Stimulated activated CD4-positive, alpha-beta T cell treated with anti-CD3 and anti-CD28 coated beads, TNF-alpha, amount 100 ng/mL, for 1 hour (primary cell): ENCODE data around the gene AMBP.

Experiments used
- DNase-seq, 3 donors: peaks; one replicate each; pipeline ENCODE4 v3.0.0-alpha.2; 2020; ENCODE audit warnings: low read depth in 3 of 3, low spot score in 1 of 3

Gene AMBP

DNA sequence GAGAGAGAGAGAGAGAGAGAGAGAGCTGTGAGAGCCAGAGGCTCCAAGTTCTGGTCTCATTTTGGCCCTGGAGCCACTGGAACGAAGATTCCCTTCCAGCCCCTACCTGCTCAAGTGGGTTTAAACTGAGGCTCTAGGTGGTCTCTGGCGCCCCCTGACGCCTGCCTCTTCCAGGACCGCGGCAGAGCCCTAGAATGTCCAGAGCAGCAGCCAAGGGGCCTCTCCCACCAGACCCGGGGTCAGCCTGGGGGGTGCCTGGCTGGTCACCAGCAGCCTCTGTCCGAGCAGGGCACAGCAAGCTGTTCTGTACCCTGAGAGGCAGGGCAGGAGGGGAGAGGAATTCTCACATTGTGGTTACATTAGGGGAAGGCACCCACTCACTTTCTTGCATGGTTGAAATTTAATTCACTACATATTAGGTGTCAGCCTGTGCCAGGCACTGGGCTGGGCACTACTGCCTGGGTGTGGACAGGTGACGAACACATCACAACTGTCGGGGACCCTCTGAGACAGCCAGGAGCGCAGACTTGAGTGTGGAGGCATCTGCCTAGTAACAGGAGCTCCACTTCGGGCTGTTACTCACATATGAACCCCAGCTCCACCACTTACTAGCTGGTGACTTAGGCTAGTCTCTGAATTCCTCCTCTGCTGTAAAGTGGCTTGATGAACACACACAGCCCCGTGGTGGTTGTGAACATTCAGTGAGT lies 44.5 kb downstream of the AMBP start:
- no peak for DNase-seq

GRCh38 chr9:114031948-114032840 lies 45.9 kb downstream of the AMBP start:
- no peak for DNase-seq

DNA sequence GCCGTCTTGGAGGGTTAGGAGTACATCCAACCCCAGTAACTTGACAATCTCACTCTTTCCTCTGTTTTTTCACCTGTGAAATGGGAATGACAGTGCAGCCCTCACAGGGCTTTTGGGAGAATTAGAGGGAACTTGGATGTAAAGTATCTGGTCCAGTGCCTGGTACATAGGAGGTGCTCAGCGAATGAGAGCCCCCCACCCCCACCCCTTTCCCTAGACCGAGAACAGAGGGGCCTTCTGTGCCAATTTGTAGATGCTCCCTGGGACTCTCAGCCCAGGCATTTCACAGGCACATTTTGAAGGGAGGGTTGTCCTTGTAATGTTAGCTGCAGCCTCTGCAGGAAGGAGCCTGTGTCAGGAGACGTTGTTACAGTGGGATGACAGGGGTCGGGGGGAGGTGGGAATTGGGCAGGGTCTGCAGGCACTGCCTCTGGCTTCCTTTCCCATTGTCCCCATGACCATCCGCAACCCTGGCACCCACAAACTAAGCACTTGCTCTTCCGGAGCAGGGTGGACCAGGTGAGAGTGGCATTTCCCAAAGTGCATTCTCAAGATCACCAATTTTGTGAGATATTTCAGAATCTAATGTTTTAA lies 47.0 kb downstream of the AMBP start:
- no peak for DNase-seq

DNA sequence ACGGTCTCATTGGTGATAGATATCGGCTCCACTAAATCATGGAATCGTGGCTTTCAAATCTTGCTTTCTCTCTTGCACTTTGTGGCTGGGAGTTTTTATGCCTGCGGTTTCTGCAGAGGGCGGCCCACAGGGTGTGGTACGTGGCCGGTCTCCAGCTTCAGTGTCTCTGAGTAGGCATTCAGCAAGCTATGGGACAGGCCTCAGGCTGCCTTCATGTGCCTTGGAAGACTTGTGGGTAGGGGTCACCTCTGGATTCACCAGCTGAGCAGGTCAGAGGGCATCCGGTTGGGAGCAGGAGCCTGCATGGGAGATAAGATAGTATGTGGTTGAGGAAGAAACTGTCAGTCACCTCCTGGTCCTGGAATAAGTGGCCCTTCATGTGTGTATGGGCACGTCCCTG lies 47.7 kb downstream of the AMBP start:
- DNase-seq = no peak

DNA sequence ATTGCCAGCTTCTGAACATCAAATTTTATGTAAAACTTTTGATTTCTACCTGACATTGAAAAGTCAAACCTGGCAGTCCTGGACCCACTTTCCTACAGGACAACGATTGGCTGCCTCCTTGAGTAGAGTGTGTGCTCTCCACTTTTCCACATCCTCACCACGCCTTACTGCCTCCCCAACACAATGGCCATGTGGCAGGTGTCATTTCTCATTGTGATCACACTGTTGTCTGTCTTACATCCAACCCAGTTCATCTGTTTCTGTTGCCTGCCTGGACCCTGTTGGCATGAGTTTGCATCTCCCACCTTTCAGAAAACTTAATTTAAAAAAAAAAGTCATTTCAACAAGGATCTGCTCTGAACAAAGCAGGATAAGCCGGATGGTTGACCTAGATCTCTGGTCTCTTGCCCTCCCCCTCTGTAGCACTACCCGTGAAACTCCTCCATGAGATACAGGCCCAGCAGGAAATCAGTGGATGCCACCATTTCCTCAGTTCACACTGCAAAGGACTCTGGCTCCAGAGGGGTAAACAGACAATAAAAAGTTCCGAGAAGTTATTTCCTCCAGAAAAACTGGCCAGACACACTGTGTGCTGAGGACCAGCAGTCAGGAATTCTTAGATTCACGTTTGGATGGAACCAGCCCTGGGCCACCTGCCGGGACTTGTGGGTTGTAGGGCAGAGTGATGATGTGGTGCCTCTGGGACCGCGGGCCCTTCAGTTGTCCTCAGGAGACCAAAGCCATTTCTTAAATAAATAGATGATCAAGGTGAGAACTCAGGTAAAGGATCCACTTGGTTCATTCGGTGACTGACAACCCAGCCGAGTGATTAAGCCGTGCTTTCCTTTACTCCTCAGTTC lies 48.6 kb downstream of the AMBP start:
- no peak for DNase-seq

DNA sequence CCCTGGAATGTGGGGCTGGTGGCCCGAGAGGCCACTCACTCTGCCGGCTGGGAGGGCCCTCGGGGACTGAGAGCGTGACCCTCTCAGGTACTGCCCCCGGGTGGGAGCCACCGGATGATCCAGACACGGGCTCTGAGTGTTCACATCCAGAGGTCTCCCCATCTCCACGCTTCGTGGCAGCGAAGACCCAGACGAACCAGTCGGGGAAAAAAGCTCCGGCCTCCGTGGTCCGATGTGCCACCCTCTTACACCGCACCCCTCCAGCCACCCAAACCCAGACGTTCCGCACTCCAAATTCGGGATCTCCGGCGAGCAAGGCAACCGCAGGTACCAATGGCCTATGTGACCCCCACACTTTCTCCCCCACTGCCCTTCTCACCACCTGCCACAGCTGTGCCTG lies 49.5 kb downstream of the AMBP start:
- DNase-seq = no peak

DNA sequence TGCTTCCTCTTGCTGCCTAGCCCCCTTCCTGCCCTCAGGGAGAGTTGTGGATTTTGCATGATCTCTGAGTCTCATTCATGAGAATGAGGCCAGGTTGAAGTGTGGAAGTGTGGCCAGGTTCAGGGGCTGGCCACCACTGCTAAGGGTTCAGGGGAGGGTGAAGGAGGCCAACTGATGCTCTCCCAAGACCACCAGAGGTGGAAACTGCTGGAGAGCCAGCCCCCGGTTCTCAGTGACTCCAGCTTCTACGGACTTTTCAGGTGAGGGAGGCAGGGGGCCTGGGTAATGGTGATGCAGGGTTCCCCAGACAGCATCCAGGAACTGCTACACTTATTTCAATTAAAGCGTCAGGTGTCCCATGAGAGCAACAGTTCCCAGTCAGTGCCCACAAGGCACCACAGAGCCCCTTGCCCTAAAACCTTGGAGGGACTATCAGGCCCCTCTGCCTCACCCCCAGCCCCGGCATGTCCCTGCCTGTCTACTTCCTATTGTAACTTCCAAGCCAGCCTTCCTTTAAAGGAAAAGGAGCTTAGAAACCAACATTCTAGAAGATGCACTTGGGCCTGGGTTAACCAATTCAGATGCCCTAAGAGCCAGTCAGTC lies 50.1 kb downstream of the AMBP start:
- DNase-seq = no peak

- no peak for DNase-seq
Observed at GRCh38 chr9:114027159-114027862, 50.8 kb downstream of the AMBP start.

DNA sequence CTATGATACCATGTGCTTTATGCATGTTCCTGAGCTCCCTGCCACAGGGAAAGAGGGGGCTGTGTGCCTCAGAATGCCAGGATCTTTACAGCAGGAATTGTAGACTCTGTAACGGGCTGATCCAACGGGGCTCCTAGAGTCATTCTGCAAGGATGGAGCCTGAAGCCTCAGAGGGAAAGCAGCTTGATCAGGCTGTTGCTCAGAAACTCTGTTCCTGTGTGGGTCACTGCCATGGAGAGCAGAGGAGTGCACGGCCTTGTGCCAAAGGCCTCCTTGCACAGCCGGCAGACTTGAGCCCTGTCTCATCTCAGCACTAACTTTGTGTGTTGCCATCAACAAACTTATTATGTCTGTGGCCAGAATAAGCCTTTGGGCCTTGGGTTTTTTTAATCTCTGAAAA lies 51.8 kb downstream of the AMBP start:
- DNase-seq = no peak

DNA sequence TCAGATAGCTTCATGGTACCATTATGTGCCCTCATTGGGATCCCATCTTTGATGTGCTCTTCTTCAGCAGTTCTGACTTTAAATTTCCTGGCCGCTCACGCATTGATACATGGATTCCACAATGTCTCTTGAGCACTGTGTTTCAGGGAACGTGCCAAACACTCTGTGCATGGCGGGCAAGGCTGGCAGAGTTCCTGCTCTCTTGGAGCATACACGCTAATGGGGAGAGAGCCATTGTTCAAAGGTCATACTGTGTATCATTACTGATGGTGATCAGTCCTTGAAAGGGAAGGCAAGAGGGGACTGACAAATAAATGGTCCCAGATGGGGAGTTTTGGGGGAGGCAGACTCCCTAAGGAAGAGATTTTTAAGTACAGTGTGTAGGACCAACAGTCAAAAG lies 52.3 kb downstream of the AMBP start:
- no peak for DNase-seq

- no peak for DNase-seq
Observed at GRCh38 chr9:114025196-114025753, 52.8 kb downstream of the AMBP start.

DNA sequence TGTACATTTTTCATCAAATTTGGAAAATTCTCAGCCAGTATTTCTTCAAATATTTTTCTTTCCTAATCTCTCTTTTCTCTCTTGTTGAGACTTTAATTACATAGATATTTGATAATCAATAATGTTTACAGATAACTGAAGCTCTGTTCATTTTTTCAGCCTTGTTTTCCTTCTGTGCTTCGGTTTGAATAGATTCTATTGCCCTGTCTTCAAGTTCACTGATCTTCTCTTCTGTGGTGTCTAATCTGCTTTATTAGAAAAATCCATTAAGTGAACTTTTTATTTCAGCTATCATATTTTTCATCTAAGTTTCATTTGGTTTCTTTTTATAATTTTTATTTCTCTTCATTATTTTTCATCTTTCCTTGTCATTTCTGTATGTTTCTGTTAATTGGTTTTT lies 54.1 kb downstream of the AMBP start:
- no peak for DNase-seq

GRCh38 chr9:114021578-114021977 lies 56.5 kb downstream of the AMBP start:
- no peak for DNase-seq

- DNase-seq = no peak
Observed at GRCh38 chr9:114017741-114018715, 60.1 kb downstream of the AMBP start.

- no peak for DNase-seq
Observed at GRCh38 chr9:114016629-114017423, 61.3 kb downstream of the AMBP start.

DNA sequence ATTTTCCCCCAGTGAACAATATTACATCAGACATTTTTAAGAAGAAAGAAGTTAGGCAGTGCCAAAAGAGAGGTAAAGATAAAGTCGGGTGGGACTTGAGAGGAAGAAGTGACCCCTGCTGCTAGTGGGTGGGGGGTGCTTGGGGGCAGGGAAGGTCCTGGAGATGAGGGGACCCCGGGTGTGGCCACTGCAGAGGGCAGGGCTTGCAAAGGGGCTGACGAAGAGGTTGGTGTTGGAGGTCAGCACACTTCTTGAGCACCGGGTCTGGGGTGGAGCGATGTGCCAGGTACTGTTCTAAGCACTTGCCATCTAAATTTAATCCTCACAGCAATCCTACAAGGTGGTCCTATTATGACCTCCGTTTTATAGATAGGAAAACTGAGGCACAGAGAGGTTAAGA lies 62.0 kb downstream of the AMBP start:
- DNase-seq = no peak

GRCh38 chr9:114015607-114016006 lies 62.5 kb downstream of the AMBP start:
- no peak for DNase-seq

- DNase-seq = no peak
Observed at GRCh38 chr9:114014044-114014443, 64.1 kb downstream of the AMBP start.
